Fibroblast of pulmonary artery (primary cell): ENCODE results near the gene GLS.

ENCODE experiments used
- DNase-seq: peaks from one replicate; pipeline ENCODE4 v3.0.0-alpha.2; 2010; ENCODE audit warnings: low read depth
- H3K4me3 ChIP-seq: replicated peaks from 2 replicates; pipeline ENCODE4 v1.5.1; 2011; ENCODE audit warnings: low read depth, mild to moderate bottlenecking, control low read depth, low read length, moderate library complexity
- TF ChIP-seq, protein P1 (sequence below): IDR thresholded peaks from 2 replicates; pipeline ENCODE4 v1.5.1; 2011; ENCODE audit warnings: mild to moderate bottlenecking, control low read depth, low read length, inconsistent platforms; ENCODE audit errors: missing control alignments

GLS gene

DNA sequence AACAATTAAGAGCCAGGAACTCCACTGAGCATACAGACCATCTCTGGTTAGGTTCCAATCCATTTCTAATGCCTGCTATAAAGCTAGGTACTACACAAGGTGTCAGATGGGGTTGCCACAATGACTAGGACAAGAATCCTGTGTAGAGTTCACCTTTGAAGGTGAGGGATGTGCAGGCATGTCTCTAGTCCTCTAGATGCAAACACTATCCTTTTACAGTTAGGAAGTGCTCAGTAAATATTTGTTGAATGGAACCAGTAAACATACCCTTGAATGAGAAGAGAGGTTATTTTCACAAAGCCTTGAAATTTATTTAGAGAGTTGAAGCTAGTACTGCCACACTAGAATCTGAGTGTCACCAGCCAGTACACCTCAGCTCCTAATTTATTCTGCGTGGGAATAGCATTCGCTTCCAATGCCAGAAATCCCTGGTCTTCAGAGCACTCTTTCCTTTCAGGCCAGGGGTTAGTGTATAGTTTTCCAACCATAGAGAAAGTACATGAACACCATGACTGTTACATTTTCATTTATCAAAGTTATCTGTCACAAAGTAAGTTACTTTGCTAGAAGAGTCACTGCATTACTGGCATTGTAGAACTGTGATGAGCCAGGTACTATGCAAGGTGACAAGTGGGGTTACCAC is 85.1 kb downstream of the GLS start:
- DNase-seq: no peak
- TF ChIP-seq, protein P1, sequence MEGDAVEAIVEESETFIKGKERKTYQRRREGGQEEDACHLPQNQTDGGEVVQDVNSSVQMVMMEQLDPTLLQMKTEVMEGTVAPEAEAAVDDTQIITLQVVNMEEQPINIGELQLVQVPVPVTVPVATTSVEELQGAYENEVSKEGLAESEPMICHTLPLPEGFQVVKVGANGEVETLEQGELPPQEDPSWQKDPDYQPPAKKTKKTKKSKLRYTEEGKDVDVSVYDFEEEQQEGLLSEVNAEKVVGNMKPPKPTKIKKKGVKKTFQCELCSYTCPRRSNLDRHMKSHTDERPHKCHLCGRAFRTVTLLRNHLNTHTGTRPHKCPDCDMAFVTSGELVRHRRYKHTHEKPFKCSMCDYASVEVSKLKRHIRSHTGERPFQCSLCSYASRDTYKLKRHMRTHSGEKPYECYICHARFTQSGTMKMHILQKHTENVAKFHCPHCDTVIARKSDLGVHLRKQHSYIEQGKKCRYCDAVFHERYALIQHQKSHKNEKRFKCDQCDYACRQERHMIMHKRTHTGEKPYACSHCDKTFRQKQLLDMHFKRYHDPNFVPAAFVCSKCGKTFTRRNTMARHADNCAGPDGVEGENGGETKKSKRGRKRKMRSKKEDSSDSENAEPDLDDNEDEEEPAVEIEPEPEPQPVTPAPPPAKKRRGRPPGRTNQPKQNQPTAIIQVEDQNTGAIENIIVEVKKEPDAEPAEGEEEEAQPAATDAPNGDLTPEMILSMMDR: no peak

DNA sequence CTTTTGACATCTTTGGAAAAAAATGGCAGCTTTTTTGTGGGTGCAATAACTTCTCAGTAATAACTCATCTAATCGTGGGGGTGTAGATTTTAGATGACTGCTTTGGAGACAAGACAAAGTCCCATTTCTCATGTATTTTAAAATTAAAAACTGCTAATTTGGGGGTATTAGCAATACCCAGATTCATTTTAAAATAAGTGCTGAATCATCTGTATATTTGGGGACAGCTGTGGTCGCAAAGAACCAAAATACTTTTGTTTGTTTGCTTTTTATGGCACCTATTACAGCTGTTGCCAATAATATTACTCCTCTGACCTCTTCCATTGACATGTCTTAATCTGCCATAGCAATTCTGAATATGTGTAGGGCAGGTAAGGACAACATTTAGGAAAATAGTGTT is 87.9 kb downstream of the GLS start:
- DNase-seq: no peak
- TF ChIP-seq, protein P1: no peak
- H3K4me3 ChIP-seq: no peak overlapping the region

More for the DNA sequence above, 85.1 kb downstream of the GLS start:
- no peak overlapping the region for H3K4me3 ChIP-seq

DNA sequence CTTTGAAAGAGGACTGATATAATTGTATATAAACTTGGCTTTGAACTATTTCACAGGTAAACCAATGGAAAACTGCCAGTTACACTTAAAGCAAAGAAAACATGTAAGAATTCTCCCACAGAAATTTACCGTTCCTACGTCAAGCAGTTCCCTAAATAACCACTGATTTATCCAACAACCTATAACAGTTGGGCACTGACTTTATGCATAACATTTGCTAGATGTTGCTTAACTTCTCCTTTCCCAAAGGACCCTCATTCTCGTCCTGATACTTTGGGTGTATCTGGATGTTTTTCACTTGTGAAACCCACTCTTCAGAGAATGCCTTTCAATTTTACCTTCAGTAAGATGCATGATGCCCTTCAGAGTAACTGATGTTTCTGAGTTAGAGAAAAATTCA is 89.5 kb downstream of the GLS start:
- TF ChIP-seq, protein P1: no peak
- no peak overlapping the region for H3K4me3 ChIP-seq
- no peak for DNase-seq

DNA sequence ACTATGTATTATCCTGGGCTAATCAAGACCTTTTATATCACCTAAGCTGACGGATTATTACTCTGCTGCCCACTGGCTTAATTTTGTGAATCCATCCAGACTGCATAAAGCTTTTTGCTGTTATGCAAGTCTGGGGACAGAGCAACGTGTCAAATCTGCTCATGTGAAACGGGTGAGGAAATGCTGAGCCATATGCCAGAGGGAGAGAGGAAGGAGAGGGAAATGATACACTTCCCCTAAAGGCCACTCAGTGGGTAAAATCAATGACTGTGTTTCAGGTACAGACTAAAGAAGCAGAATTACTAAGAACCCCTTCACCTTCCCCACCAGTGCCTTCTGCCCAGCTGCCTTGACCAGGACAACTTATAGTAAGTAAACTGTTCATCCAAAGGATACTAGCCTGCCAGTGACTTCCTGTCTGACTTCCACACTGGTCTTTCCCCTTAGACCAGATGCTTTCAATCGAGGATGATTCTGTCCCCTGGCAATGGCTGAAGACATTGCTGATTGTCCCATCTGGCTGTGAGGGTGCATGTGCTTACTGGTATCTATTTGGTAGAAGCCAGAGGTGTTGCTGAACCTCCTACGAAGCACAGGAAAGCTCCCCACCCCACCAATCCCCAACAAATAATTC is 90.4 kb downstream of the GLS start:
- no peak for DNase-seq
- H3K4me3 ChIP-seq: no peak overlapping the region
- TF ChIP-seq, protein P1: no peak

DNA sequence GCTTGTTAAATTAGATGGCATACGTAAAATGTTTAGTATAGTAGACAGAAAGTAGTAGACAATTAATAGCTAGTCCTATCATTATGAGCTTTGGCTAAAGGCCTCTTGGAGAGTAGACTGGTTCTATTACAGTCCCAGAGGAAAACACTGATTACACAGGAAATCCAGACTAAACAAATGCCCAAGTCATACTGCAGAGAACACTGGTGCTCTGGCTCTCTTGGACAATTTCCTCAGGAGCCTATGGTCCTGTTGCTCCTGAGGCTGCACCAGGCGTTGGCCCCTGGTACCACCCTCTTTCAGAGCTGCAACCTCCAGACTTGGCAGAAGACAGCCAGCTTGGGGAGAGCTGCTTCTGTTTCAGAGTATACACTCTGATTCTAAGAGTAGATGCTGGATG is 91.6 kb downstream of the GLS start:
- no peak for DNase-seq
- TF ChIP-seq, protein P1: no peak
- H3K4me3 ChIP-seq: no peak overlapping the region

DNA sequence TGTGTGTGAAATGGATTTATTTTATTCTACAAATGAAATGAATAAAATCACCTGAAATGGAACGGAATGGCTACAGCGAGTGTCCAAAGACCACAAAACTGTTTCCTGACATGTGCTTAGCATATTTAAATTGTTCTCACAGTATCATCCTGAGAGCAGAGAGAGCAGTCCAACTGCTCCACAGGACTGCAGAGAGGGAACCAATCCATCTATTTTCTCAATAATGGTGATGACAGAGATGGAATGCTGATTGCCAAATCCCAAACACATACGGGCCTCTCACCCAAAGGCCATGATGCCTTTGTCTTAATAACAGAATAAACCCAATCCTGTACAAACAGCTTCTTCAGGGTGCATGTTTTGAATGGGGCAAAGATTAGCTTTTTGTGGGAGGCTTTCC is 92.2 kb downstream of the GLS start:
- DNase-seq: peak; percentile 36
- H3K4me3 ChIP-seq: no peak overlapping the region
- TF ChIP-seq, protein P1: no peak

DNA sequence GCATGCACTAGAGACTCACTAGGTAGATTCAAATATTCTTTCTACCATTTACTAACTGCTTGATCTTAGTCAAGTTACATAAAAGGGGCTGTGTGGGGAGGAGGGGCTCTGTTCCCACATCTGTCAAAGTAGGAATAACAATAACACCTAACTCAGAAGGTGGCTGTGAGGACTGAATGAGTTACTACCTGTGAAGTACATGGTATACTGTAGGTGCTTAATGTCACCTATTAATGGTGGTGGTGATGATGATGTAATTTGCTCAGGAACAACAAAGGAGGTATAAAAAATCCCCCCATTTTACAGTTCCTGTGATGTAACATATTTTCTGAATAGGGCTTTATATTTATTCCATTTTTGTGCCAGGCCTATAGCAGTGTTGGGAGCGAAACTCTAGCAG is 92.6 kb downstream of the GLS start:
- TF ChIP-seq, protein P1: no peak
- no peak overlapping the region for H3K4me3 ChIP-seq
- no peak for DNase-seq
